ENCODE data around the gene MRO. TPM values are rescaled to one million over a fixed set of nuclear protein-coding genes. Genes with fewer than 3 reads are reported as not detected.

The MRO gene
- total RNA-seq, 1 experiment from 2014 or later, result not detected

- CTCF ChIA-PET, result no interaction called here
- intact Hi-C loops (cut with micrococcal nuclease; ENCODE audit: unreplicated experiment), result no loop called here
- Histone ChIP-seq H3K4me3 (ENCODE audit: low read depth in 2 of 2, low read length in 2 of 2) (no peak overlapping the region), H3K27me3 (ENCODE audit: control insufficient read depth, insufficient read depth, low read length) (no peaks in the 10 kb centered on the region), H3K36me3 (ENCODE audit: control insufficient read depth, insufficient read depth, low read length) (no peaks in the 10 kb centered on the region), H3K4me1 (ENCODE audit: control insufficient read depth, insufficient read depth, low read length) (no peaks in the 10 kb centered on the region), H3K9me3 (ENCODE audit: control insufficient read depth, insufficient read depth, low read depth, low read length) (no peaks in the 10 kb centered on the region), H3K27ac (ENCODE audit: low read length) (no peak overlapping the region)
- in situ Hi-C loops (cut with HindIII; ENCODE audit: low pct_unique_long_range_greater_than_20kb, low sequenced_read_pairs), result no loop called here
- no peak for ATAC-seq
- POLR2A ChIA-PET, result no interaction called here
- DNase-seq (ENCODE audit: low read depth, low spot score), result no peak
- no TSS peak for BruUV-seq (replicated peaks)
- TF ChIP-seq CTCF (IDR thresholded peaks at IDR 0.05) (no peak), POLR2AphosphoS5 (IDR thresholded peaks at IDR 0.05; ENCODE audit: low read depth, low read length) (no peak), SIN3A (IDR thresholded peaks at IDR 0.05; ENCODE audit: borderline replicate concordance, insufficient read depth, low read depth, low read length) (no peak), TCF7L2 (IDR thresholded peaks at IDR 0.05; ENCODE audit: low read depth, low read length) (no peak)
- TF ChIP-seq, protein P1, sequence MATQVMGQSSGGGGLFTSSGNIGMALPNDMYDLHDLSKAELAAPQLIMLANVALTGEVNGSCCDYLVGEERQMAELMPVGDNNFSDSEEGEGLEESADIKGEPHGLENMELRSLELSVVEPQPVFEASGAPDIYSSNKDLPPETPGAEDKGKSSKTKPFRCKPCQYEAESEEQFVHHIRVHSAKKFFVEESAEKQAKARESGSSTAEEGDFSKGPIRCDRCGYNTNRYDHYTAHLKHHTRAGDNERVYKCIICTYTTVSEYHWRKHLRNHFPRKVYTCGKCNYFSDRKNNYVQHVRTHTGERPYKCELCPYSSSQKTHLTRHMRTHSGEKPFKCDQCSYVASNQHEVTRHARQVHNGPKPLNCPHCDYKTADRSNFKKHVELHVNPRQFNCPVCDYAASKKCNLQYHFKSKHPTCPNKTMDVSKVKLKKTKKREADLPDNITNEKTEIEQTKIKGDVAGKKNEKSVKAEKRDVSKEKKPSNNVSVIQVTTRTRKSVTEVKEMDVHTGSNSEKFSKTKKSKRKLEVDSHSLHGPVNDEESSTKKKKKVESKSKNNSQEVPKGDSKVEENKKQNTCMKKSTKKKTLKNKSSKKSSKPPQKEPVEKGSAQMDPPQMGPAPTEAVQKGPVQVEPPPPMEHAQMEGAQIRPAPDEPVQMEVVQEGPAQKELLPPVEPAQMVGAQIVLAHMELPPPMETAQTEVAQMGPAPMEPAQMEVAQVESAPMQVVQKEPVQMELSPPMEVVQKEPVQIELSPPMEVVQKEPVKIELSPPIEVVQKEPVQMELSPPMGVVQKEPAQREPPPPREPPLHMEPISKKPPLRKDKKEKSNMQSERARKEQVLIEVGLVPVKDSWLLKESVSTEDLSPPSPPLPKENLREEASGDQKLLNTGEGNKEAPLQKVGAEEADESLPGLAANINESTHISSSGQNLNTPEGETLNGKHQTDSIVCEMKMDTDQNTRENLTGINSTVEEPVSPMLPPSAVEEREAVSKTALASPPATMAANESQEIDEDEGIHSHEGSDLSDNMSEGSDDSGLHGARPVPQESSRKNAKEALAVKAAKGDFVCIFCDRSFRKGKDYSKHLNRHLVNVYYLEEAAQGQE (IDR thresholded peaks at IDR 0.05; ENCODE audit: insufficient read depth in 1 of 2, low read depth in 2 of 2, low read length in 1 of 2), result no peak
Measured at GRCh38 chr18:50832754-50833153, 12.9 kb upstream of the MRO start.

GRCh38 chr18:50830544-50830943, 10.7 kb upstream of the MRO start:
- Histone ChIP-seq H3K27ac (ENCODE audit: low read length) (no peak overlapping the region), H3K9me3 (ENCODE audit: control insufficient read depth, insufficient read depth, low read depth, low read length) (no peaks in the 10 kb centered on the region), H3K36me3 (ENCODE audit: control insufficient read depth, insufficient read depth, low read length) (no peaks in the 10 kb centered on the region), H3K4me3 (ENCODE audit: low read depth in 2 of 2, low read length in 2 of 2) (no peak overlapping the region), H3K27me3 (ENCODE audit: control insufficient read depth, insufficient read depth, low read length) (no peaks in the 10 kb centered on the region), H3K4me1 (ENCODE audit: control insufficient read depth, insufficient read depth, low read length) (no peaks in the 10 kb centered on the region)
- no TSS peak for BruUV-seq (replicated peaks)
- DNase-seq (ENCODE audit: low read depth, low spot score), result no peak
- TF ChIP-seq, protein P1 (IDR thresholded peaks at IDR 0.05; ENCODE audit: insufficient read depth in 1 of 2, low read depth in 2 of 2, low read length in 1 of 2), result no peak
- no peak for TF ChIP-seq SIN3A (IDR thresholded peaks at IDR 0.05; ENCODE audit: borderline replicate concordance, insufficient read depth, low read depth, low read length)
- TF ChIP-seq CTCF (IDR thresholded peaks at IDR 0.05), result no peak
- TF ChIP-seq POLR2AphosphoS5 (IDR thresholded peaks at IDR 0.05; ENCODE audit: low read depth, low read length), result no peak
- no peak for TF ChIP-seq TCF7L2 (IDR thresholded peaks at IDR 0.05; ENCODE audit: low read depth, low read length)
- CTCF ChIA-PET, result interaction anchor here (0.7 kb wide), 1 partner anchor 850 kb away, joined by 4 read pairs; no protein-coding TSS in a partner anchor
- intact Hi-C loops (cut with micrococcal nuclease; ENCODE audit: unreplicated experiment) (no loop called here), in situ Hi-C loops (cut with HindIII; ENCODE audit: low pct_unique_long_range_greater_than_20kb, low sequenced_read_pairs) (no loop called here)
- POLR2A ChIA-PET, result no interaction called here
- no peak for ATAC-seq
